ENCODE measurements around the gene GREB1. TPM values are rescaled to one million over a fixed set of nuclear protein-coding genes. Genes with fewer than 3 reads are reported as not detected.

The GREB1 gene
- total RNA-seq, 1 donor, result under 0.01 TPM

GRCh38 chr2:11661891-11662435, 128.1 kb downstream of the GREB1 start:
- DNase-seq (ENCODE audit: low read depth), result no peak
- no peak for TF ChIP-seq CTCF (IDR thresholded peaks at IDR 0.05; ENCODE audit: insufficient read depth, low read depth, low read length)
- H3K4me3 ChIP-seq (ENCODE audit: low read depth, low read length), result no peak overlapping the region

GRCh38 chr2:11662882-11663281, 129.0 kb downstream of the GREB1 start:
- DNase-seq (ENCODE audit: low read depth), result no peak
- no peak for TF ChIP-seq CTCF (IDR thresholded peaks at IDR 0.05; ENCODE audit: insufficient read depth, low read depth, low read length)
- no peak overlapping the region for H3K4me3 ChIP-seq (ENCODE audit: low read depth, low read length)

- peak; percentile 21 for DNase-seq (ENCODE audit: low read depth)
- no peak for TF ChIP-seq CTCF (IDR thresholded peaks at IDR 0.05; ENCODE audit: insufficient read depth, low read depth, low read length)
- H3K4me3 ChIP-seq (ENCODE audit: low read depth, low read length), result no peak overlapping the region
Measured at GRCh38 chr2:11663427-11663826, 129.6 kb downstream of the GREB1 start.

GRCh38 chr2:11665028-11665427, 131.2 kb downstream of the GREB1 start:
- H3K4me3 ChIP-seq (ENCODE audit: low read depth, low read length), result no peak overlapping the region
- no peak for TF ChIP-seq CTCF (IDR thresholded peaks at IDR 0.05; ENCODE audit: insufficient read depth, low read depth, low read length)
- DNase-seq (ENCODE audit: low read depth), result no peak

GRCh38 chr2:11665510-11666362, 131.9 kb downstream of the GREB1 start:
- no peak for DNase-seq (ENCODE audit: low read depth)
- no peak for TF ChIP-seq CTCF (IDR thresholded peaks at IDR 0.05; ENCODE audit: insufficient read depth, low read depth, low read length)
- H3K4me3 ChIP-seq (ENCODE audit: low read depth, low read length), result no peak overlapping the region

GRCh38 chr2:11667194-11667593, 133.3 kb downstream of the GREB1 start:
- no peak for TF ChIP-seq CTCF (IDR thresholded peaks at IDR 0.05; ENCODE audit: insufficient read depth, low read depth, low read length)

More at GRCh38 chr2:11667194-11667593, 133.3 kb downstream of the GREB1 start:
- no peak overlapping the region for H3K4me3 ChIP-seq (ENCODE audit: low read depth, low read length)
- no peak for DNase-seq (ENCODE audit: low read depth)
